HEK293T (cell line): Measurements from ENCODE around the gene KREMEN1.

Experiments
- ARNT ChIP-seq: fragments of 450-650 bp; IDR thresholded peaks from 2 replicates; pipeline ENCODE4 v1.6.1; 2017; ENCODE audit warnings: mild to moderate bottlenecking
- FOXM1 ChIP-seq: fragments of 450-650 bp; IDR thresholded peaks from 2 replicates; pipeline ENCODE4 v1.6.1; 2017; ENCODE audit warnings: mild to moderate bottlenecking, borderline replicate concordance
- SP1 ChIP-seq: fragments of 450-650 bp; IDR thresholded peaks from 2 replicates; pipeline ENCODE4 v1.6.1; 2017
- SUZ12 ChIP-seq: fragments of 450-650 bp; IDR thresholded peaks from 2 replicates; pipeline ENCODE4 v1.6.1; 2016; ENCODE audit warnings: mild to moderate bottlenecking
- TARDBP ChIP-seq: fragments of 450-650 bp; IDR thresholded peaks from 2 replicates; pipeline ENCODE4 v1.6.1; 2016
- ZNF384 ChIP-seq: fragments of 450-650 bp; IDR thresholded peaks from 2 replicates; pipeline ENCODE4 v1.6.1; 2016

GRCh38 chr22:29117799-29118477 is 45.1 kb downstream of the KREMEN1 start:
- TF ChIP-seq ARNT (no peak), FOXM1 (no peak), ZNF384 (no peak), SP1 (no peak), TARDBP (no peak), SUZ12 (no peak)
